H1 (cell line): Measurements from ENCODE around the gene STBD1. TPM values are rescaled to one million over a fixed set of nuclear protein-coding genes. Genes with fewer than 3 reads are reported as not detected.

Experiments
- CTCF ChIA-PET: fragments of 300-600 bp; sonication (Branson Sonifier 250); formaldehyde crosslinking; loops from one replicate; lab custom pipeline; 2021; ENCODE audit not compliant: partially characterized antibody; lab: Charles Lee
- POLR2A ChIA-PET: fragments of 300-600 bp; sonication (Branson Sonifier 250); formaldehyde crosslinking; loops from one replicate; lab custom pipeline; 2021; ENCODE audit warnings: inconsistent platforms; ENCODE audit not compliant: partially characterized antibody; lab: Charles Lee
- DNase-seq, 2 experiments: peaks; one replicate each; pipeline versions ENCODE4 v3.0.0 to v3.0.0-alpha.2; 2010 to 2022; ENCODE audit warnings: low spot score in 2 of 2, low read depth in 1 of 2, mixed read lengths in 1 of 2
- FAIRE-seq: peaks from 2 replicates; lab custom pipeline; 2011; peaks lifted over from hg19 to GRCh38; lab: Jason Lieb, UNC
- H2AFZ ChIP-seq: 2 replicates; pipeline ENCODE4 v1.8.1; 2012; ENCODE audit warnings: low read length, inconsistent platforms
- H2AK5ac ChIP-seq: 2 replicates; pipeline ENCODE4 v1.6.1; 2013; ENCODE audit warnings: low read depth, low read length
- H2BK120ac ChIP-seq: replicated peaks from 2 replicates; pipeline ENCODE3; 2013; ENCODE audit warnings: low read depth, low read length, inconsistent platforms
- H2BK12ac ChIP-seq: 2 replicates; pipeline ENCODE4 v1.6.1; 2013; ENCODE audit warnings: low read depth, low read length
- H2BK15ac ChIP-seq: 2 replicates; pipeline ENCODE4 v1.6.1; 2013; ENCODE audit warnings: low read length
- H2BK20ac ChIP-seq: 2 replicates; pipeline ENCODE4 v1.6.1; 2013; ENCODE audit warnings: low read length
- H2BK5ac ChIP-seq: 2 replicates; pipeline ENCODE4 v1.6.1; 2013; ENCODE audit warnings: low read depth, low read length
- H3K14ac ChIP-seq: 2 replicates; pipeline ENCODE4 v1.6.1; 2013; ENCODE audit warnings: inconsistent platforms; ENCODE audit not compliant: insufficient read length
- H3K18ac ChIP-seq: 2 replicates; pipeline ENCODE4 v1.6.1; 2013; ENCODE audit warnings: low read length; ENCODE audit errors: extremely low read depth
- H3K23ac ChIP-seq: 2 replicates; pipeline ENCODE4 v1.6.1; 2013; ENCODE audit warnings: inconsistent platforms; ENCODE audit not compliant: insufficient read length
- H3K23me2 ChIP-seq: 2 replicates; pipeline ENCODE4 v1.6.1; 2013; ENCODE audit warnings: low read depth, low read length
- H3K27ac ChIP-seq: 2 replicates; pipeline ENCODE4 v1.6.1; 2011; ENCODE audit warnings: low read depth, low read length, inconsistent platforms
- H3K27me3 ChIP-seq, 4 experiments: replicated peaks in 1 of 4; 1 replicate in 1 of 4; 2 replicates in 3 of 4; pipeline versions ENCODE4 v1.6.1 to v1.8.1; 2011 to 2013; ENCODE audit warnings: low read length in 3 of 4, mild to moderate bottlenecking in 3 of 4, inconsistent platforms in 2 of 4, mixed read lengths in 2 of 4, moderate library complexity in 1 of 4; ENCODE audit not compliant: control insufficient read depth in 3 of 4, insufficient read depth in 3 of 4; ENCODE audit errors: extremely low read depth in 1 of 4
- H3K36me3 ChIP-seq, 4 experiments: 2 replicates each; pipeline versions ENCODE4 v1.6.1 to v1.8.1; 2011 to 2013; ENCODE audit warnings: mild to moderate bottlenecking in 4 of 4, low read length in 3 of 4, moderate library complexity in 2 of 4, control low read depth in 1 of 4, inconsistent platforms in 1 of 4; ENCODE audit not compliant: insufficient read depth in 4 of 4, control insufficient read depth in 2 of 4
- H3K4ac ChIP-seq: replicated peaks from 2 replicates; pipeline ENCODE3; 2013; ENCODE audit warnings: low read length, low read depth, mixed read lengths, inconsistent platforms; ENCODE audit not compliant: insufficient read length
- H3K4me1 ChIP-seq, 4 experiments: replicated peaks in 1 of 4; 1 replicate in 1 of 4; 2 replicates in 3 of 4; pipeline versions ENCODE4 v1.6.1 to v1.8.1; 2011 to 2013; ENCODE audit warnings: low read length in 3 of 4, inconsistent platforms in 2 of 4, mixed read lengths in 1 of 4; ENCODE audit not compliant: insufficient read depth in 4 of 4, control insufficient read depth in 3 of 4
- H3K4me2 ChIP-seq, 2 experiments: 2 replicates each; pipeline versions ENCODE4 v1.6.1 to v1.8.1; 2011 to 2013; ENCODE audit warnings: low read depth in 2 of 2, low read length in 2 of 2, control low read depth in 1 of 2, inconsistent platforms in 1 of 2, mild to moderate bottlenecking in 1 of 2; ENCODE audit not compliant: insufficient read depth in 1 of 2
- H3K4me3 ChIP-seq, 4 experiments: fragments of 200-600, 300-600 bp in 1 of 4; sonication (generic), shearing (Covaris generic), sonication (Bioruptor Twin) in 1 of 4; 2 replicates each; pipeline versions ENCODE4 v1.5.1 to v1.8.1; 2011 to 2016; ENCODE audit warnings: low read length in 4 of 4, low read depth in 3 of 4, control low read depth in 2 of 4, inconsistent platforms in 2 of 4, mild to moderate bottlenecking in 2 of 4, mixed read lengths in 1 of 4, moderate library complexity in 1 of 4; ENCODE audit not compliant: insufficient read depth in 2 of 4; ENCODE audit errors: extremely low read depth in 1 of 4
- H3K56ac ChIP-seq: replicated peaks from 2 replicates; pipeline ENCODE3; 2013; ENCODE audit warnings: low read depth, mild to moderate bottlenecking, mixed read lengths, low read length, inconsistent platforms; ENCODE audit not compliant: insufficient read length
- H3K79me1 ChIP-seq: 2 replicates; pipeline ENCODE4 v1.6.1; 2013; ENCODE audit warnings: low read depth, low read length, control low read depth
- H3K79me2 ChIP-seq, 2 experiments: 2 replicates each; pipeline versions ENCODE4 v1.6.1 to v1.8.1; 2012 to 2013; ENCODE audit warnings: low read length in 2 of 2, mild to moderate bottlenecking in 2 of 2, inconsistent platforms in 1 of 2; ENCODE audit not compliant: insufficient read depth in 2 of 2, control insufficient read depth in 1 of 2
- H3K9ac ChIP-seq, 4 experiments: replicated peaks in 1 of 4; 1 replicate in 1 of 4; 2 replicates in 3 of 4; pipeline versions ENCODE4 v1.6.1 to v1.8.1; 2011 to 2013; ENCODE audit warnings: low read depth in 3 of 4, low read length in 3 of 4, control low read depth in 2 of 4, mild to moderate bottlenecking in 2 of 4, moderate library complexity in 2 of 4, inconsistent platforms in 1 of 4; ENCODE audit errors: extremely low read depth in 1 of 4
- H3K9me3 ChIP-seq, 2 experiments: 2 replicates each; pipeline versions ENCODE4 v1.6.1 to v1.8.1; 2012 to 2013; ENCODE audit warnings: mild to moderate bottlenecking in 2 of 2, moderate library complexity in 2 of 2, control low read depth in 1 of 2, inconsistent platforms in 1 of 2, low read depth in 1 of 2, low read length in 1 of 2, mixed read lengths in 1 of 2; ENCODE audit not compliant: insufficient read depth in 2 of 2
- H4K20me1 ChIP-seq, 2 experiments: replicated peaks in 1 of 2; 2 replicates each; pipeline versions ENCODE3 to v1.8.1; 2011 to 2013; ENCODE audit warnings: inconsistent platforms in 2 of 2, low read length in 2 of 2, mild to moderate bottlenecking in 1 of 2; ENCODE audit not compliant: insufficient read depth in 2 of 2, control insufficient read depth in 1 of 2
- H4K5ac ChIP-seq: 2 replicates; pipeline ENCODE4 v1.6.1; 2013; ENCODE audit warnings: low read length, low read depth, mixed read lengths, inconsistent platforms; ENCODE audit not compliant: insufficient read length
- H4K8ac ChIP-seq: 2 replicates; pipeline ENCODE4 v1.8.0; 2013; ENCODE audit warnings: mild to moderate bottlenecking, moderate library complexity, low read length, inconsistent platforms; ENCODE audit not compliant: insufficient read depth; ENCODE audit errors: extremely low read depth
- H4K91ac ChIP-seq: replicated peaks from 2 replicates; pipeline ENCODE3; 2013; ENCODE audit warnings: low read length, mixed read lengths, inconsistent platforms; ENCODE audit not compliant: insufficient read length
- BCL11A ChIP-seq, 2 experiments: IDR thresholded peaks; one replicate each; pipeline ENCODE4 v1.6.1; 2011; ENCODE audit warnings: low read depth in 2 of 2, low read length in 2 of 2, mild to moderate bottlenecking in 2 of 2
- CBX5 ChIP-seq: fragments of 300-800, 300-1000 bp; sonication (generic); IDR thresholded peaks from 2 replicates; pipeline ENCODE4 v1.7.1; 2016; ENCODE audit warnings: antibody characterized with exemption, low read length, low read depth
- GTF2F1 ChIP-seq: IDR thresholded peaks from 2 replicates; pipeline ENCODE4 v1.6.1; 2012; ENCODE audit warnings: low read depth, low read length, improper control_type of control experiment, borderline replicate concordance
- PHF8 ChIP-seq: fragments of 200-600 bp; sonication (generic); conservative IDR thresholded peaks from 2 replicates; pipeline ENCODE4 v1.7.1; 2012; ENCODE audit warnings: low read depth, mild to moderate bottlenecking, inconsistent platforms, low read length, moderate library complexity
- POLR2A ChIP-seq, 2 experiments: IDR thresholded peaks; 1 replicate in 1 of 2; 2 replicates in 1 of 2; pipeline ENCODE4 v1.6.1; 2011; ENCODE audit warnings: low read depth in 2 of 2, low read length in 2 of 2, mild to moderate bottlenecking in 2 of 2; ENCODE audit errors: control extremely low read depth in 1 of 2
- SIRT6 ChIP-seq: IDR thresholded peaks from one replicate; pipeline ENCODE4 v1.7.1; 2012; ENCODE audit warnings: low read length, inconsistent platforms
- SP2 ChIP-seq: IDR thresholded peaks from 2 replicates; pipeline ENCODE4 v1.6.1; 2012; ENCODE audit warnings: mild to moderate bottlenecking, low read length, inconsistent platforms
- TAF7 ChIP-seq: optimal IDR thresholded peaks from 2 replicates; pipeline ENCODE3; 2011; ENCODE audit warnings: low read depth, mild to moderate bottlenecking, inconsistent platforms, low read length, moderate library complexity, borderline replicate concordance
- TBP ChIP-seq: IDR thresholded peaks from 2 replicates; pipeline ENCODE4 v1.6.1; 2011; ENCODE audit warnings: low read depth, low read length, improper control_type of control experiment
- YY1 ChIP-seq: IDR thresholded peaks from 2 replicates; pipeline ENCODE4 v1.6.1; 2011; ENCODE audit warnings: low read depth, mild to moderate bottlenecking, low read length
- ZNF274 ChIP-seq: IDR thresholded peaks from 2 replicates; pipeline ENCODE4 v1.7.0; 2012; ENCODE audit warnings: low read length, borderline replicate concordance; ENCODE audit errors: extremely low read depth
- WGBS, 2 experiments: shearing (Covaris generic) in 1 of 2; methylation state at CpG; one replicate each; pipeline versions ENCODE4 v1.1.6 to v1.1.7; 2013 to 2015; ENCODE audit warnings: low lambda C conversion rate in 2 of 2, mixed read lengths in 2 of 2, inconsistent platforms in 1 of 2, low coverage in 1 of 2, missing lambda C conversion rate in 1 of 2; ENCODE audit not compliant: insufficient replicate concordance in 2 of 2, insufficient coverage in 1 of 2, insufficient read length in 1 of 2; ENCODE audit errors: extremely low coverage in 1 of 2, missing lambda C conversion rate in 1 of 2; 5-methylcytosine and 5-hydroxymethylcytosine counted together
- polyA plus RNA-seq, 7 experiments: library from polyadenylated mRNA; depleted of rRNA in 3 of 7; stranded (reverse) in 5 of 7; unstranded in 2 of 7; fragments of >200 nt in 5 of 7; fragments of 200-250 nt in 2 of 7; gene quantifications; 1 replicate in 5 of 7; 2 replicates in 1 of 7; 4 replicates in 1 of 7; pipeline versions ENCODE4 v1.2.1 to v1.2.3, GENCODE V29; 2011 to 2013; ENCODE audit warnings: missing spikeins in 2 of 7, mixed read lengths in 2 of 7
- total RNA-seq: library from RNA; stranded (reverse); fragmentation: NEBNext Ultra II Directional; extraction: Animal tissue kit (Norgen Biotek cat#: 25700); gene quantifications from 2 replicates; pipeline ENCODE4 v1.2.1, GENCODE V29; 2021
- TF ChIP-seq, protein P1 (sequence below), 3 experiments: IDR thresholded peaks; 1 replicate in 2 of 3; 2 replicates in 1 of 3; pipeline versions ENCODE4 v1.5.1 to v1.6.1; 2011; ENCODE audit warnings: low read length in 3 of 3, mild to moderate bottlenecking in 3 of 3, inconsistent platforms in 2 of 3, low read depth in 1 of 3, moderate library complexity in 1 of 3; ENCODE audit not compliant: insufficient read depth in 1 of 3; ENCODE audit errors: control extremely low read depth in 1 of 3
- TF ChIP-seq, protein P2 (sequence below): IDR thresholded peaks from 2 replicates; pipeline ENCODE4 v1.6.1; 2012; ENCODE audit warnings: inconsistent platforms

STBD1 gene
- total and polyA plus RNA-seq, 2 of the 8 experiments (the other 6 are each of a cell fraction or from before 2014, with no cell fraction given): 0.45 to 1.7 TPM

DNA sequence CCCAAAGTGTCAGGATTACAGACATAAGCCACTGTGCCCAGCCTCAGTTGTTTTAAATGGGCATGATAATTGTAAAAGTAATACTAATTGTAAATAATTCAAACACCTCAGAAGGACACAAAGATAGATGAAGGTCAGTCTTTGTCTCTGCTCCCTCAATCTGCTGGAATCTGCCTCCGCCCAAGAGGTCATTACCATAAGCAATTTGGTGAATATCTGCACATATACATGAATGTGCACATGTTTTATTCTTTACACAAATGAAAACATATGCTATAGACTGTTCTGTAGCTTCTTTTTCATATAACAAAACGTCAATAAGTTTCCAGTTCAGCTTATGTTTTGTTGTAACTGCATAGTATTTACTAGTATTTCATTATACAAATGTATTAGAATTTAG is 7.0 kb downstream of the STBD1 start:
- Histone ChIP-seq H3K23me2 (no peaks in the 10 kb centered on the region), H4K5ac (no peak overlapping the region), H3K4me2 (no peak overlapping the region), H4K91ac (no peak overlapping the region), H2AK5ac (no peak overlapping the region), H3K14ac (no peak overlapping the region), H4K20me1 (no peaks in the 10 kb centered on the region), H3K27ac (no peak overlapping the region), H2BK15ac (no peak overlapping the region), H3K56ac (no peak overlapping the region), H3K79me2 (no peaks in the 10 kb centered on the region), H3K4ac (no peak overlapping the region), H2BK120ac (no peak overlapping the region), H4K8ac (no peak overlapping the region), H3K36me3 (peaks cover 0 to 4% (median 0%) of the 10 kb centered on the region in 4 experiments; a peak in 2 of 8 replicates), H3K23ac (no peak overlapping the region), H3K27me3 (no peaks in the 10 kb centered on the region), H2BK12ac (no peak overlapping the region), H3K9ac (no peak overlapping the region), H2BK20ac (no peak overlapping the region), H3K4me1 (no peaks in the 10 kb centered on the region), H3K18ac (no peak overlapping the region), H3K79me1 (no peaks in the 10 kb centered on the region), H2BK5ac (no peak overlapping the region), H3K4me3 (no peak overlapping the region), H2AFZ (no peak overlapping the region), H3K9me3 (no peaks in the 10 kb centered on the region)
- FAIRE-seq (no peak), DNase-seq (no peak)
- POLR2A ChIA-PET: no interaction called here
- CTCF ChIA-PET: interaction anchor here (1.1 to 2.0 kb wide), 3 partner anchors 8 to 134 kb away, joined by 4 to 6 read pairs (median 5); no protein-coding TSS in a partner anchor
- WGBS, 2 experiments: 81% methylated on average over 2 of the region's 2 CpGs; no CpG with 5 or more reads in 1 of the 2 experiments
- TF ChIP-seq PHF8 (no peak), SIRT6 (no peak), TBP (no peak), SP2 (no peak), BCL11A (IDR thresholded peaks at IDR 0.05; ENCODE audit: low read depth in 2 of 2, low read length in 2 of 2) (no peak), CBX5 (no peak), ZNF274 (no peak), GTF2F1 (no peak), YY1 (no peak), POLR2A (IDR thresholded peaks at IDR 0.05; ENCODE audit: control extremely low read depth in 1 of 2, low read depth in 2 of 2, low read length in 2 of 2) (no peak), TAF7 (no peak)
- TF ChIP-seq, protein P1, sequence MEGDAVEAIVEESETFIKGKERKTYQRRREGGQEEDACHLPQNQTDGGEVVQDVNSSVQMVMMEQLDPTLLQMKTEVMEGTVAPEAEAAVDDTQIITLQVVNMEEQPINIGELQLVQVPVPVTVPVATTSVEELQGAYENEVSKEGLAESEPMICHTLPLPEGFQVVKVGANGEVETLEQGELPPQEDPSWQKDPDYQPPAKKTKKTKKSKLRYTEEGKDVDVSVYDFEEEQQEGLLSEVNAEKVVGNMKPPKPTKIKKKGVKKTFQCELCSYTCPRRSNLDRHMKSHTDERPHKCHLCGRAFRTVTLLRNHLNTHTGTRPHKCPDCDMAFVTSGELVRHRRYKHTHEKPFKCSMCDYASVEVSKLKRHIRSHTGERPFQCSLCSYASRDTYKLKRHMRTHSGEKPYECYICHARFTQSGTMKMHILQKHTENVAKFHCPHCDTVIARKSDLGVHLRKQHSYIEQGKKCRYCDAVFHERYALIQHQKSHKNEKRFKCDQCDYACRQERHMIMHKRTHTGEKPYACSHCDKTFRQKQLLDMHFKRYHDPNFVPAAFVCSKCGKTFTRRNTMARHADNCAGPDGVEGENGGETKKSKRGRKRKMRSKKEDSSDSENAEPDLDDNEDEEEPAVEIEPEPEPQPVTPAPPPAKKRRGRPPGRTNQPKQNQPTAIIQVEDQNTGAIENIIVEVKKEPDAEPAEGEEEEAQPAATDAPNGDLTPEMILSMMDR (IDR thresholded peaks at IDR 0.05; ENCODE audit: control extremely low read depth in 1 of 3, insufficient read depth in 1 of 3, low read depth in 1 of 3, low read length in 3 of 3): no peak
- TF ChIP-seq, protein P2, sequence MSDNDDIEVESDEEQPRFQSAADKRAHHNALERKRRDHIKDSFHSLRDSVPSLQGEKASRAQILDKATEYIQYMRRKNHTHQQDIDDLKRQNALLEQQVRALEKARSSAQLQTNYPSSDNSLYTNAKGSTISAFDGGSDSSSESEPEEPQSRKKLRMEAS: no peak
